NK-92 (cell line): Measurements from ENCODE around the gene SLC22A7.

Experiments
- DNase-seq: peaks from one replicate; lab custom pipeline; 2025; ENCODE audit not compliant: unreplicated experiment; lab: John Stamatoyannopoulos, UW

Gene SLC22A7

GRCh38 chr6:43282636-43283513 is 15.2 kb upstream of the SLC22A7 start:
- DNase-seq, result no peak

GRCh38 chr6:43283514-43283901 is 14.6 kb upstream of the SLC22A7 start:
- no peak for DNase-seq

GRCh38 chr6:43283905-43284304 is 14.2 kb upstream of the SLC22A7 start:
- no peak for DNase-seq

- DNase-seq, result no peak
These were observed 12.9 kb upstream of the SLC22A7 start for GRCh38 chr6:43284991-43285781.

GRCh38 chr6:43285832-43286231 is 12.2 kb upstream of the SLC22A7 start:
- no peak for DNase-seq

GRCh38 chr6:43286456-43286979 is 11.5 kb upstream of the SLC22A7 start:
- DNase-seq, result no peak

GRCh38 chr6:43286980-43287716 is 10.9 kb upstream of the SLC22A7 start:
- no peak for DNase-seq

- no peak for DNase-seq
These were observed 10.1 kb upstream of the SLC22A7 start for GRCh38 chr6:43287717-43288679.

- DNase-seq, result no peak
These were observed 7.6 kb upstream of the SLC22A7 start for GRCh38 chr6:43290339-43290904.

GRCh38 chr6:43290905-43291355 is 7.1 kb upstream of the SLC22A7 start:
- no peak for DNase-seq

- no peak for DNase-seq
These were observed 6.4 kb upstream of the SLC22A7 start for GRCh38 chr6:43291708-43292107.

GRCh38 chr6:43292341-43292740 is 5.7 kb upstream of the SLC22A7 start:
- DNase-seq, result no peak

GRCh38 chr6:43292763-43293318 is 5.2 kb upstream of the SLC22A7 start:
- DNase-seq, result no peak

GRCh38 chr6:43293698-43294097 is 4.4 kb upstream of the SLC22A7 start:
- DNase-seq, result no peak

- no peak for DNase-seq
These were observed 3.5 kb upstream of the SLC22A7 start for GRCh38 chr6:43294536-43294935.

GRCh38 chr6:43295456-43295855 is 2.6 kb upstream of the SLC22A7 start:
- no peak for DNase-seq

GRCh38 chr6:43296780-43297497 is 1.1 kb upstream of the SLC22A7 start:
- DNase-seq, result no peak

GRCh38 chr6:43298565-43299337 is 691 bp downstream of the SLC22A7 start:
- DNase-seq, result no peak
